HG03108 (cell line): ENCODE data around the gene FRK.

Experiments used
- ATAC-seq: cut with Tn5 transposase; IDR thresholded peaks from one replicate; pipeline ENCODE4 v1.9.1; 2021; ENCODE audit warnings: moderate library complexity; ENCODE audit not compliant: unreplicated experiment

The FRK gene

GRCh38 chr6:116036075-116036773, 24.5 kb downstream of the FRK start:
- no peak for ATAC-seq

DNA sequence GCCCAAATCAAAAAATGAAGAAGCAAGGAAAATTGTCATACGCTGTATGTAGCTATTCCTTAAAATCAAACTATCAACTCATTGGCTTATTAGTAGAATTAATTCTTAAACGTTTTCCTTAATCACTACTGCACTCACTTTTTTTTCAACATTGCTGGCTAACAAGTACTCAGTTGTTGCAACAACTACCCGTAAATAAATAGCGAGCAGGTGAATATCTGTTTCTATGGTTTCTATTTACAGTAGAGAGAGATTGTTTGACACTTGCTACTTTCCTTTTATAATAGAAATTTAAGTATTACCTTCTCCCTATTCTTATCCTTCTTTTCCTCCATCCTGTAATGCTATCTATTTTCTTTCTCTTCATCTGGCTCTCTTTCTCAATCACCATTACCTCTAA, 25.1 kb downstream of the FRK start:
- no peak for ATAC-seq

- ATAC-seq = no peak
These were observed 26.4 kb downstream of the FRK start for GRCh38 chr6:116034327-116034726.

DNA sequence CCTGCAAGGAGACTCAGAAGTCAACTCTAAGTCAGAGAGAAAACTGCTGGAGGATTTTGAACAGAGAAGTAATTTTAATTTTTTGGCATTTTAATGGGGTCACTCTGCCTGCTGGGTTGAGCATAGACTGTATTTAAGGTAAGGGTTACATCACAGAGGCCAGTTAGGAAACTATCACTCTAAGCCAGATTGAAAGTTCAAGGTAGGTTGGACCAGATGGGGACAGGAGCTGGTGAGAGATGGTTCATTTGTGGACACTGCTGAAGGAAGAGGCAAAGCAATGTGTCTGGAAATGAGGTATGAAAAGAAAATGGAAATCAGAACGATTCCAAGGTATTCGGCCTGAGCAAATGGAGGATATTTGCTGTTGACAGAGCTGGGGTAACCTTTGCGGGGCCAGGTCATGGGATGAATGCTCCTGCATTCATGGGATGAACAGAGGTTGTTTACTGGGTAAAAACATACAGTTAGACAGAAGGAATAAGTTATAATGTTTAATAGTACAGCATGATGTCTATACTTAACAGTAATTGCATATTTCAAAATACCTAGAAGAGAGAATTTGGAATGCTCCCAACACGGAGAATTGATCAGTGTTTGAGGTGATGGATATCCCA, 26.9 kb downstream of the FRK start:
- no peak for ATAC-seq

- ATAC-seq = no peak
These were observed 29.9 kb downstream of the FRK start for GRCh38 chr6:116030770-116031169.

GRCh38 chr6:116029535-116029934, 31.2 kb downstream of the FRK start:
- ATAC-seq = no peak

GRCh38 chr6:116028233-116028632, 32.5 kb downstream of the FRK start:
- no peak for ATAC-seq

DNA sequence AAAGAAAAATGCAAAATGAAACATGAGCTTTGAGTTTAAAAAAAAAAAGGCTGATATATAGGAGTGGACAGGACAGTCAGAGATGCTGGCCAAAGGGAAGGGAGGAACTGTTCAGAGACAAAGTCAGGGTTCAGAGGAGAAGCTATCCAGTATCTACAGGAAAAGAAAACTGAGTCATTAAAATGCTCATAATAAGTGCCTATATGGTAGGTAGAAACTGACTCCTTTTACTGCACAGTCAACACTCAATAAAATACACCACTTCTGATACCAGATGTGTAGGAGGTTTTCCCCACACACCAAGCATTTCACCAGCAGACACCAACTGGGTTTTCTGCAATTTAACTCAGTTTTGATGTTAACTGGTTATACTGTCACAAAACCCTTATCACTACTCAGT, 32.9 kb downstream of the FRK start:
- peak; percentile 39 for ATAC-seq

DNA sequence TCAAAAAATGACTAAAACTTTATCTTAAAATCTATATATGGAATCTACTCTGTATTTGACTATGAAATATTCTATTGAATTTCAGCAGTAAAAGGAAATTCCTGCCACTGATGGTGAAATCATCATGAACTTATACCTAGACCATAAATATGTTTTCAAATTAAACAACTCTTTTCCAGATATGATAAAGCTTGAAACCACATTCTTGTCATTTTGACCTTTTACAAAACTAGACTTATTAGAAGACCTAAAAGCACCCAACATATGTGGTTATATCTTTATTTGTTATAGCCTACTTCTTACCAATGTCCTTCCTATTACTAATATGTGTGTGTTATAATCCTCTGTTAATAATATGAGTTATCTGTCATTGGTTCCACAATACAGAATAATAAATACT, 35.3 kb downstream of the FRK start:
- no peak for ATAC-seq

GRCh38 chr6:116022841-116023445, 37.7 kb downstream of the FRK start:
- no peak for ATAC-seq

- no peak for ATAC-seq
These were observed 40.0 kb downstream of the FRK start for GRCh38 chr6:116020738-116021137.

DNA sequence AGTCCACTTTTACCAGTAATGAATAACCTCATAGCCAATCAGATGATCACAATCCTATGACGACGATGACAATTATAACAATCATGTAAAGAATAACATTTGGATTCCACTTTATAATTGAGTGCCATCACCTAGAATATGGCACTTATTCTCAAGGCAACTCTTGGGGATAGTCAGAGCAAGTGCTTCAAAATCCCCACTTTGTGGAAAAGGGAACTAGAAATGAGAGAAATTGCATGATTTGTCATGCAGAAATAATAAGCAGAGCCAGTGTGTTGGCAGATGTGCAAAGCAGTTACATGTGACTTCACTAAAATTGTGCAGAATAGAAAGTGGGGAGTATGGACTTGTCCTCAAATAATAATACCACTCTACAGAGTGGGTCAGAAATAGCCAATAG, 41.3 kb downstream of the FRK start:
- peak; percentile 75 for ATAC-seq

DNA sequence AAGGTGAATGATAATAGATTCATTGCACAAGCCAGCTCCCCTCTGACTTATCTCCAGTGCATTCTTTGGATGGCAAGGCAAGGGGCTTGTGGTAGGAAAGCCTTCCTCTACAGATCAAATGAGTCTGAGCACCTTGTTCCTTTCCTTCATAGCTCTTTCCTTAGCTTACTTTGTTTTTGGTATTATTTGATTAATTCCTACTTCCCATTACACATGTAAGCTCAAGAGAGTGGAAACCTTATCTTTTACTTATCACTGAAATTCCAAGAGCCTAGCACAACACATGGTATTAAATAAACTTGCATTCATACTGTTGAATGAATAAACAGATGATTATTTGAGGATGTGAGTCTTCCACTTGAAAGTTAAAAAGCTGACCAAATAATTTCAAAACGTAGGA, 41.7 kb downstream of the FRK start:
- ATAC-seq = no peak

DNA sequence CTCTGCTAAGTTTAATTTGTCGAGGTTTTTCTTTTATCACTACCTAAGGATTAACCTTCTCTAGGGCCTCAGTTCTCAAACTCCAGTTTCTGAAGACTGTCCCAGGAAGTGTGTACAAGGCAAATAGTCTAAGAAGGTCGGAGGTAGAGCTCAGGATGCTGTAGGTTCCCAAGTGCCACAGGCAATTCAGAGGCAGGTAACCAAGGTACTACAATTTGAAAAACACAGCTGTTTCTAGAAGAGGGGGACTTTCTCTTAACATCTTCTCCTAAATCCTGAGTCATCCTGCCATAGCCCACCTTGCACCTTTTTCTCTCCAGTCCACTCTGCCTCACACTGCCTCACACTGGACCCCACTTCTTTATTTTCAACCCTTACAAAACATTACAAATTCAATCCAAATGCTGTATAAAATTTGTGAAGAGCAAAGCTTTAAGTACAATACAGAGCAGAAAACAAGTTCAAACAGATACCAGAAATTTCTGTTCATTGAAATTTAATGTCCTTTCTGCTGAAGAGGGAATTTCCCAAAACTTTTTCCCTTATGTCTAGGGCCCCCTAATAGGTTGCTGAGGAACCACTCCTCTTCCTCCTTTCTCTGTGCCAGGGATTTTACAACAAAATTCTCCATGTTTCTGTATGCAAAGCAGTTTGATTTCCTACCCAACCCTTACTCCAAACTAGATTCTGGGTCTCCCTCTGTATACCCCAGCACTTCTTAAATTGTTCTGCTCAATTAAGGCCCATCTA, 43.0 kb downstream of the FRK start:
- no peak for ATAC-seq

- ATAC-seq = no peak
These were observed 43.7 kb downstream of the FRK start for GRCh38 chr6:116016846-116017545.

DNA sequence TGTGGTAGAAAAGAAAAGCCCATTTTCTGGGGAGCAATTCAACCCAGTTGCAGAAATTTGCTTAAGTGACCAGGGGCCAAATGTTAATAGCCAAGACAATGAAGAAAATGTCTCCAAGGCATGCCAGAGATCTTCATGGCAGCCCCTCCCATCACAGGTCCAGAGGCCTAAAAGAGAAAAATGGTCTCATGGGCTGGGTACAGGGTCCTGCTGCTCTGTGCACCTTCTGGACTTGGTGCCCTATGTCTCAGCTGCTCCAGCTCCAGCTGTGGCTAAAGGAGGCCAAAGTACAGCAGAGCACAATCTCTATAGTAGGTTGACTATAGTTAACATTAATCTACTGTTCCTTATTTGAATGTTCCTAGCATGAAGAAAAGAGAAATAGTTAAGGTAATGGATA, 44.7 kb downstream of the FRK start:
- no peak for ATAC-seq

GRCh38 chr6:116015561-116015960, 45.1 kb downstream of the FRK start:
- ATAC-seq = no peak

GRCh38 chr6:116012951-116013350, 47.7 kb downstream of the FRK start:
- ATAC-seq = no peak

- no peak for ATAC-seq
These were observed 48.2 kb downstream of the FRK start for GRCh38 chr6:116012471-116012949.

- peak; percentile 51 for ATAC-seq
These were observed 49.2 kb downstream of the FRK start for GRCh38 chr6:116011520-116011919.

- ATAC-seq = peak; percentile 4
These were observed 49.8 kb downstream of the FRK start for GRCh38 chr6:116010790-116011401.
